WTC11 (cell line): Measurements from ENCODE around the gene ACACA. TPM values are rescaled to one million over a fixed set of nuclear protein-coding genes. Genes with fewer than 3 reads are reported as not detected.

ENCODE experiments used
- ATAC-seq: fragments of 200-7000 bp; cut with Tn5 transposase; 2 replicates; pipeline ENCODE4 v1.10.0; 2021; ENCODE audit warnings: mild to moderate bottlenecking, moderate library complexity
- CTCF ChIA-PET: fragments of 300-600 bp; sonication (Branson Sonifier 250); formaldehyde crosslinking; loops from one replicate; lab custom pipeline; 2021; ENCODE audit warnings: antibody characterized with exemption; lab: Charles Lee
- POLR2A ChIA-PET: fragments of 350-600 bp; sonication (Branson Sonifier 250); formaldehyde crosslinking; loops from one replicate; lab custom pipeline; 2021; ENCODE audit warnings: antibody characterized with exemption; lab: Charles Lee
- DNase-seq: peaks from one replicate; pipeline ENCODE4 v3.0.0; 2021; ENCODE audit warnings: low spot score
- H3K27ac Mint-ChIP-seq: 2 replicates; pipeline ENCODE4 v1.8.0; 2021; ENCODE audit warnings: mixed read lengths
- H3K27me3 Mint-ChIP-seq: 2 replicates; pipeline ENCODE4 v1.8.0; 2021; ENCODE audit warnings: low read depth, mild to moderate bottlenecking, moderate library complexity, mixed read lengths
- H3K36me3 Mint-ChIP-seq: 2 replicates; pipeline ENCODE4 v1.8.0; 2021; ENCODE audit warnings: mixed read lengths
- H3K4me1 Mint-ChIP-seq: 2 replicates; pipeline ENCODE4 v1.8.0; 2022; ENCODE audit warnings: mixed read lengths
- H3K4me3 Mint-ChIP-seq: 2 replicates; pipeline ENCODE4 v1.8.0; 2021; ENCODE audit warnings: mild to moderate bottlenecking, moderate library complexity, mixed read lengths
- H3K9me3 Mint-ChIP-seq: 2 replicates; pipeline ENCODE4 v1.8.0; 2021; ENCODE audit warnings: mixed read lengths
- CREB1 ChIP-seq: sonication (generic); formaldehyde crosslinking; IDR thresholded peaks from 2 replicates; pipeline ENCODE4 v1.8.0; 2023; ENCODE audit warnings: mild to moderate bottlenecking, missing genetic modification reagents
- E2F5 ChIP-seq: sonication (generic); formaldehyde crosslinking; IDR thresholded peaks from 2 replicates; pipeline ENCODE4 v1.8.1; 2022; ENCODE audit warnings: mild to moderate bottlenecking, moderate library complexity, missing genetic modification reagents
- MLX ChIP-seq: sonication (generic); formaldehyde crosslinking; IDR thresholded peaks from 2 replicates; pipeline ENCODE4 v1.8.1; 2023; ENCODE audit warnings: mild to moderate bottlenecking, missing genetic modification reagents, moderate library complexity
- PRRX2 ChIP-seq: fragments of 250-450 bp; sonication (Bioruptor Pico); IDR thresholded peaks from 2 replicates; pipeline ENCODE4 v1.8.0; 2021; ENCODE audit warnings: mild to moderate bottlenecking
- STAT6 ChIP-seq: sonication (generic); formaldehyde crosslinking; conservative IDR thresholded peaks from 2 replicates; pipeline ENCODE4 v1.8.1; 2023; ENCODE audit warnings: mild to moderate bottlenecking, low read depth, missing genetic modification reagents, moderate library complexity
- TEAD4 ChIP-seq: sonication (generic); formaldehyde crosslinking; IDR thresholded peaks from 2 replicates; pipeline ENCODE4 v1.8.0; 2022; ENCODE audit warnings: mild to moderate bottlenecking, missing genetic modification reagents
- ZBTB43 ChIP-seq: sonication (generic); formaldehyde crosslinking; IDR thresholded peaks from 2 replicates; pipeline ENCODE4 v1.8.1; 2023; ENCODE audit warnings: mild to moderate bottlenecking, missing genetic modification reagents
- ZNF232 ChIP-seq: sonication (generic); formaldehyde crosslinking; IDR thresholded peaks from 2 replicates; pipeline ENCODE4 v1.8.0; 2022; ENCODE audit warnings: mild to moderate bottlenecking, missing genetic modification reagents
- total RNA-seq: library from RNA; stranded (reverse); gene quantifications from 3 replicates; pipeline ENCODE4 v1.2.3, GENCODE V29; 2021

Gene ACACA
- total RNA-seq, 1 experiment from 2014 or later = 167 TPM

- H3K9me3 Mint-ChIP-seq = 0 out of 2 replicates have a peak, but pooled peaks cover 9% of the 10 kb centered on the region
- ChIA-PET POLR2A (no interaction called here), CTCF (no interaction called here)
- DNase-seq (no peak), ATAC-seq (no peak)
- H3K36me3 Mint-ChIP-seq = peaks cover 21% of the 10 kb centered on the region
- peaks cover 8% of the 10 kb centered on the region for H3K4me1 Mint-ChIP-seq
- no peak for TF ChIP-seq STAT6 (CRISPR knock-in tag)
- TF ChIP-seq CREB1 (CRISPR knock-in tag) = no peak
- TF ChIP-seq MLX = no peak
- TF ChIP-seq E2F5 (CRISPR knock-in tag) = no peak
- no peak for TF ChIP-seq TEAD4 (CRISPR knock-in tag)
- no peak for TF ChIP-seq ZNF232
- TF ChIP-seq ZBTB43 (CRISPR knock-in tag) = no peak
- TF ChIP-seq PRRX2 (CRISPR knock-in tag) = no peak
- no peaks in the 10 kb centered on the region for H3K27me3 Mint-ChIP-seq
- no peak overlapping the region; the same call in 1 of the 2 replicates for H3K27ac Mint-ChIP-seq
- H3K4me3 Mint-ChIP-seq = no peak overlapping the region
Measured at GRCh38 chr17:37037590-37038155, 369.0 kb downstream of the ACACA start.

Other genes with a start within 250 kb of the ACACA start
- gene C17orf78, start 30.9 kb downstream of the ACACA start, total RNA-seq = not detected in 3 replicates
- gene TADA2A, start 50 bp upstream of the ACACA start, total RNA-seq = 16.5 to 22.2 TPM (median 19.2 TPM) in 3 replicates
- 18.2 to 22.4 TPM (median 18.9 TPM) in 3 replicates for gene DUSP14, start 83.1 kb upstream of the ACACA start, total RNA-seq
- 28.6 to 31.3 TPM (median 30.0 TPM) in 3 replicates for gene SYNRG, start 202.6 kb upstream of the ACACA start, total RNA-seq
- gene DDX52, start 236.6 kb upstream of the ACACA start, total RNA-seq = 29.8 to 31.9 TPM (median 30.6 TPM) in 3 replicates